ENCODE measurements around the gene THEM5. TPM values are rescaled to one million over a fixed set of nuclear protein-coding genes. Genes with fewer than 3 reads are reported as not detected.

The THEM5 gene
- total and polyA plus RNA-seq, 7 donors, result not detected

DNA sequence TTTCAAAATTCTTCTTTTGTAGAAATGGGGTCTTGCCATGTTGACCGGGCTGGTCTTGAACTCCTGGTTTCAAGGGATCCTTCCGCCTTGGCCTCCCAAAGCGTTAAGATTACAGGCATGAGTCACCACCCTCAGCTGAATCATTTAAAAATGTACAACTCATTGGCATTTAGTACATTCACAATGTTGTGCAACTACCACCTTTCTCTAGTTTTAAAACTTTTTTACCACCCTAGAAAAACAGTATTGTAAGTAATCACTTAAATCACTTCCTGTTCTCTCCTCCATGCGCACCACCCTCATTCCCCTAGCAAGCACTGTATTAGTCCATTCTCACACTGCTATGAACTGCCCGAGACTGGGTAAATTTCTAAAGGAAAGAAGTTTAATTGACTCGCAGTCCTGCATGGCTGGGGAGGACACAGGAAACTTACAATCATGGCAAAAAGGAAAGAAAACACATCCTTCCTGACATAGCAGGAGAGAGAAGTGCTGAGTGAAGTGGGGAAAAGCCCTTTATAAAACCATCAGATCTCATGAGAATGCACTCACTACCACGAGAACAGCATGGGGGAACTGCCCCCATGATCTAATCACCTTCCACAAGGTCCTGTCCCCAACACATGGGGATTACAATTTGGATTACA, 14.4 kb upstream of the THEM5 start:
- TF ChIP-seq, protein P1, sequence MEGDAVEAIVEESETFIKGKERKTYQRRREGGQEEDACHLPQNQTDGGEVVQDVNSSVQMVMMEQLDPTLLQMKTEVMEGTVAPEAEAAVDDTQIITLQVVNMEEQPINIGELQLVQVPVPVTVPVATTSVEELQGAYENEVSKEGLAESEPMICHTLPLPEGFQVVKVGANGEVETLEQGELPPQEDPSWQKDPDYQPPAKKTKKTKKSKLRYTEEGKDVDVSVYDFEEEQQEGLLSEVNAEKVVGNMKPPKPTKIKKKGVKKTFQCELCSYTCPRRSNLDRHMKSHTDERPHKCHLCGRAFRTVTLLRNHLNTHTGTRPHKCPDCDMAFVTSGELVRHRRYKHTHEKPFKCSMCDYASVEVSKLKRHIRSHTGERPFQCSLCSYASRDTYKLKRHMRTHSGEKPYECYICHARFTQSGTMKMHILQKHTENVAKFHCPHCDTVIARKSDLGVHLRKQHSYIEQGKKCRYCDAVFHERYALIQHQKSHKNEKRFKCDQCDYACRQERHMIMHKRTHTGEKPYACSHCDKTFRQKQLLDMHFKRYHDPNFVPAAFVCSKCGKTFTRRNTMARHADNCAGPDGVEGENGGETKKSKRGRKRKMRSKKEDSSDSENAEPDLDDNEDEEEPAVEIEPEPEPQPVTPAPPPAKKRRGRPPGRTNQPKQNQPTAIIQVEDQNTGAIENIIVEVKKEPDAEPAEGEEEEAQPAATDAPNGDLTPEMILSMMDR (IDR thresholded peaks at IDR 0.05), result no peak
- no peak overlapping the region for H3K27ac ChIP-seq
- ATAC-seq, result no peak
- intact Hi-C loops (cut with DNase I), result no loop called here
- no peaks in the 10 kb centered on the region for H3K4me1 ChIP-seq
- no peak for DNase-seq
- 68 to 75% (median 72%) methylated on average over 7 of the region's 7 CpGs for WGBS, 3 donors
- no peaks in the 10 kb centered on the region for H3K36me3 ChIP-seq (ENCODE audit: insufficient read depth in 1 of 2, low read depth in 1 of 2)
- peaks cover 0 to 5% (median 0%) of the 10 kb centered on the region in 3 donors for H3K27me3 ChIP-seq (ENCODE audit: insufficient read depth in 3 of 3, low read length in 2 of 3)
- no peak overlapping the region for H3K4me3 ChIP-seq
- no peaks in the 10 kb centered on the region for H3K9me3 ChIP-seq

- no peak for ATAC-seq
- H3K27me3 ChIP-seq (ENCODE audit: insufficient read depth in 3 of 3, low read length in 2 of 3), result peaks cover 0 to 5% (median 0%) of the 10 kb centered on the region in 3 donors
- intact Hi-C loops (cut with DNase I), result no loop called here
Measured at GRCh38 chr1:151867321-151867720, 13.8 kb upstream of the THEM5 start.

GRCh38 chr1:151864411-151864810, 10.9 kb upstream of the THEM5 start:
- TF ChIP-seq, protein P1 (IDR thresholded peaks at IDR 0.05), result no peak
- Histone ChIP-seq H3K4me3 (no peak overlapping the region), H3K4me1 (no peaks in the 10 kb centered on the region), H3K27ac (no peak overlapping the region), H3K9me3 (no peaks in the 10 kb centered on the region), H3K27me3 (ENCODE audit: insufficient read depth in 3 of 3, low read length in 2 of 3) (peaks cover 0 to 5% (median 0%) of the 10 kb centered on the region in 3 donors), H3K36me3 (ENCODE audit: insufficient read depth in 1 of 2, low read depth in 1 of 2) (no peaks in the 10 kb centered on the region)
- intact Hi-C loops (cut with DNase I), result no loop called here
- ATAC-seq, result no peak
- no peak for DNase-seq
- WGBS, 3 donors, result 28 to 51% (median 36%) methylated on average over 2 of the region's 2 CpGs

More at GRCh38 chr1:151867321-151867720, 13.8 kb upstream of the THEM5 start:
- no peaks in the 10 kb centered on the region for H3K9me3 ChIP-seq
- no peak overlapping the region for H3K4me3 ChIP-seq
- H3K27ac ChIP-seq, result no peak overlapping the region
- WGBS, 3 donors, result 59 to 76% (median 70%) methylated on average over 2 of the region's 2 CpGs
- no peaks in the 10 kb centered on the region for H3K36me3 ChIP-seq (ENCODE audit: insufficient read depth in 1 of 2, low read depth in 1 of 2)
- DNase-seq, result no peak
- TF ChIP-seq, protein P1 (IDR thresholded peaks at IDR 0.05), result no peak
- H3K4me1 ChIP-seq, result no peaks in the 10 kb centered on the region

GRCh38 chr1:151862604-151863003, 9.1 kb upstream of the THEM5 start:
- Histone ChIP-seq H3K9me3 (no peaks in the 10 kb centered on the region), H3K27me3 (ENCODE audit: insufficient read depth in 3 of 3, low read length in 2 of 3) (peaks cover 0 to 5% (median 0%) of the 10 kb centered on the region in 3 donors), H3K36me3 (ENCODE audit: insufficient read depth in 1 of 2, low read depth in 1 of 2) (no peaks in the 10 kb centered on the region), H3K27ac (no peak overlapping the region), H3K4me1 (no peaks in the 10 kb centered on the region), H3K4me3 (no peak overlapping the region)
- ATAC-seq (no peak), DNase-seq (no peak)
- TF ChIP-seq, protein P1 (IDR thresholded peaks at IDR 0.05), result no peak
- intact Hi-C loops (cut with DNase I), result no loop called here

All from psoas muscle (tissue), 8 donors.